Kidney (tissue), 14 donors: ENCODE data around the gene OR11L1. TPM values are rescaled to one million over a fixed set of nuclear protein-coding genes. Genes with fewer than 3 reads are reported as not detected.

ENCODE experiments used
- DNase-seq, 5 donors: peaks; one replicate each; pipeline ENCODE4 v3.0.0-alpha.2; 2013 to 2020
- FAIRE-seq: peaks from 2 replicates; lab custom pipeline; 2012; peaks lifted over from hg19 to GRCh38; lab: Jason Lieb, UNC
- H3K27ac ChIP-seq, 2 donors: one replicate each; pipeline ENCODE4 v1.7.0; 2013; ENCODE audit warnings: low read depth in 2 of 2, low read length in 2 of 2, inconsistent platforms in 1 of 2
- H3K27me3 ChIP-seq: one replicate; pipeline ENCODE4 v1.7.1; 2013; ENCODE audit warnings: low read length, inconsistent platforms; ENCODE audit not compliant: control insufficient read depth, insufficient read depth
- H3K36me3 ChIP-seq, 3 donors: one replicate each; pipeline versions ENCODE4 v1.7.0 to v1.7.1; 2013; ENCODE audit warnings: low read length in 3 of 3, control low read depth in 1 of 3, inconsistent platforms in 1 of 3; ENCODE audit not compliant: insufficient read depth in 3 of 3, control insufficient read depth in 2 of 3
- H3K4me1 ChIP-seq, 3 donors: one replicate each; pipeline versions ENCODE4 v1.7.0 to v1.7.1; 2013; ENCODE audit warnings: low read length in 3 of 3, inconsistent platforms in 1 of 3, low read depth in 1 of 3; ENCODE audit not compliant: control insufficient read depth in 2 of 3, insufficient read depth in 2 of 3
- H3K4me3 ChIP-seq, 3 donors: one replicate each; pipeline versions ENCODE4 v1.7.0 to v1.8.1; 2013; ENCODE audit warnings: low read length in 3 of 3, control low read depth in 1 of 3, inconsistent platforms in 1 of 3
- H3K9ac ChIP-seq, 3 donors: one replicate each; pipeline versions ENCODE4 v1.7.0 to v1.7.1; 2013; ENCODE audit warnings: low read length in 3 of 3, control low read depth in 1 of 3, inconsistent platforms in 1 of 3
- H3K9me3 ChIP-seq, 3 donors: one replicate each; pipeline versions ENCODE4 v1.7.0 to v1.7.1; 2013; ENCODE audit warnings: low read length in 3 of 3, control low read depth in 1 of 3, inconsistent platforms in 1 of 3; ENCODE audit not compliant: control insufficient read depth in 2 of 3, insufficient read depth in 1 of 3
- CTCF ChIP-seq: IDR thresholded peaks from 3 replicates; pipeline ENCODE4 v1.5.1; 2012; ENCODE audit warnings: mild to moderate bottlenecking, moderate library complexity, borderline replicate concordance; ENCODE audit not compliant: insufficient read depth; ENCODE audit errors: extremely low read depth
- intact Hi-C: fragments of 100-400 bp; cut with DNase I; formaldehyde crosslinking; loops from one replicate; pipeline ENCODE4 v1.11.1; 2022
- polyA plus RNA-seq: library from polyadenylated mRNA; stranded (reverse); fragments of 350-450 nt; fragmentation: Illumina TruSeq; extraction: RNeasy Lipid Tissue Mini Kit (QIAGEN cat#74804); gene quantifications from one replicate; pipeline ENCODE4 v1.2.3, GENCODE V29; 2014; ENCODE audit warnings: low read depth, low replicate concordance; ENCODE audit not compliant: insufficient read depth
- total RNA-seq: library from RNA; stranded (reverse); fragmentation: NEBNext Ultra II Directional; extraction: Animal tissue kit (Norgen Biotek cat#: 25700); gene quantifications from one replicate; pipeline ENCODE4 v1.2.1, GENCODE V29; 2021
- donor health status: control.
- donor health status: control.
- donor health status: control.
- donor health status: control.
- donor health status: control.
- donor health status: DM: yes; HTN: yes; CAD: no.
- donor health status: Normal renal cell carcinoma (clear cell type).

Gene OR11L1
- total and polyA plus RNA-seq, 2 donors from 2014 or later: not detected

- H3K4me1 ChIP-seq: no peaks in the 10 kb centered on the region
- no peak for TF ChIP-seq CTCF
- no peak overlapping the region for H3K9ac ChIP-seq
- no peak for DNase-seq
- H3K36me3 ChIP-seq: no peaks in the 10 kb centered on the region
- no peak overlapping the region for H3K4me3 ChIP-seq
- intact Hi-C loops: no loop called here
- H3K27me3 ChIP-seq: no peaks in the 10 kb centered on the region
- H3K9me3 ChIP-seq: no peaks in the 10 kb centered on the region
- H3K27ac ChIP-seq: no peak overlapping the region
- FAIRE-seq: no peak
Observed at GRCh38 chr1:247843411-247843810, 1.7 kb upstream of the OR11L1 start.

GRCh38 chr1:247840818-247841217, 878 bp downstream of the OR11L1 start:
- no peak overlapping the region for H3K9ac ChIP-seq
- H3K36me3 ChIP-seq: no peaks in the 10 kb centered on the region
- H3K27ac ChIP-seq: no peak overlapping the region
- H3K4me3 ChIP-seq: no peak overlapping the region
- H3K9me3 ChIP-seq: no peaks in the 10 kb centered on the region
- H3K4me1 ChIP-seq: no peaks in the 10 kb centered on the region
- no peak for FAIRE-seq
- no peaks in the 10 kb centered on the region for H3K27me3 ChIP-seq
- DNase-seq: no peak
- no peak for TF ChIP-seq CTCF
- intact Hi-C loops: no loop called here

- TF ChIP-seq CTCF: no peak
- Histone ChIP-seq H3K9me3 (no peaks in the 10 kb centered on the region), H3K27me3 (no peaks in the 10 kb centered on the region), H3K9ac (no peak overlapping the region), H3K36me3 (no peaks in the 10 kb centered on the region), H3K4me3 (no peak overlapping the region), H3K4me1 (no peaks in the 10 kb centered on the region), H3K27ac (no peak overlapping the region)
- no peak for FAIRE-seq
- no peak for DNase-seq
- intact Hi-C loops: no loop called here
Observed at GRCh38 chr1:247833601-247834000, 8.1 kb downstream of the OR11L1 start.

- Histone ChIP-seq H3K27ac (no peak overlapping the region), H3K9ac (no peak overlapping the region), H3K4me1 (no peaks in the 10 kb centered on the region), H3K27me3 (no peaks in the 10 kb centered on the region), H3K36me3 (no peaks in the 10 kb centered on the region), H3K9me3 (no peaks in the 10 kb centered on the region), H3K4me3 (no peak overlapping the region)
- FAIRE-seq: no peak
- intact Hi-C loops: no loop called here
- DNase-seq: no peak
- no peak for TF ChIP-seq CTCF
Observed at GRCh38 chr1:247829656-247830055, 12.0 kb downstream of the OR11L1 start.
